Panc1 (cell line): Measurements from ENCODE around the gene TEX51. TPM values are rescaled to one million over a fixed set of nuclear protein-coding genes. Genes with fewer than 3 reads are reported as not detected.

Experiments
- ATAC-seq: fragments of 200-7000 bp; cut with Tn5 transposase; 2 replicates; pipeline ENCODE4 v1.9.1; 2020; ENCODE audit warnings: mild to moderate bottlenecking, moderate library complexity
- BruUV-seq: library from RNA; stranded (reverse); fragments of 400-500 nt; replicated peaks from 2 replicates; lab custom pipeline; 2021; lab: Mats Ljungman, UMichigan
- CTCF ChIA-PET: fragments of 300-600 bp; sonication (Branson Sonifier 250); formaldehyde crosslinking; loops from one replicate; lab custom pipeline; 2022; ENCODE audit warnings: antibody characterized with exemption; lab: Charles Lee
- POLR2A ChIA-PET: fragments of 300-600 bp; sonication (Branson Sonifier 250); formaldehyde crosslinking; loops from one replicate; lab custom pipeline; 2022; ENCODE audit warnings: antibody characterized with exemption; lab: Charles Lee
- DNase-seq: peaks from one replicate; pipeline ENCODE4 v3.0.0-alpha.2; 2010; ENCODE audit warnings: low read depth, low spot score
- H3K27ac ChIP-seq: 2 replicates; pipeline ENCODE4 v1.5.1; 2011; ENCODE audit warnings: mild to moderate bottlenecking, low read length, inconsistent platforms
- H3K27me3 ChIP-seq: fragments of 200-500 bp; sonication (Bioruptor generic); 2 replicates; pipeline ENCODE4 v1.6.0; 2014; ENCODE audit warnings: low read length, inconsistent platforms; ENCODE audit not compliant: control insufficient read depth, insufficient read depth
- H3K36me3 ChIP-seq: fragments of 200-500 bp; sonication (Bioruptor generic); 2 replicates; pipeline ENCODE4 v1.5.1; 2014; ENCODE audit warnings: inconsistent platforms, mild to moderate bottlenecking, low read length, moderate library complexity; ENCODE audit not compliant: control insufficient read depth, insufficient read depth
- H3K4me1 ChIP-seq: 2 replicates; pipeline ENCODE4 v1.5.1; 2011; ENCODE audit warnings: inconsistent platforms, mild to moderate bottlenecking, low read length, moderate library complexity; ENCODE audit not compliant: control insufficient read depth, insufficient read depth
- H3K4me3 ChIP-seq, 2 experiments: 2 replicates each; pipeline ENCODE4 v1.5.1; 2011 to 2012; ENCODE audit warnings: low read depth in 2 of 2, low read length in 2 of 2, mild to moderate bottlenecking in 2 of 2, inconsistent platforms in 1 of 2, moderate library complexity in 1 of 2
- H3K9me3 ChIP-seq: fragments of 200-500 bp; sonication (Bioruptor generic); 2 replicates; pipeline ENCODE4 v1.5.1; 2014; ENCODE audit warnings: low read depth, mild to moderate bottlenecking, inconsistent platforms, low read length, moderate library complexity; ENCODE audit not compliant: control insufficient read depth, insufficient read depth
- POLR2AphosphoS5 ChIP-seq: IDR thresholded peaks from 2 replicates; pipeline ENCODE4 v1.6.1; 2012; ENCODE audit warnings: mild to moderate bottlenecking, low read depth, low read length, moderate library complexity
- SIN3A ChIP-seq: IDR thresholded peaks from 2 replicates; pipeline ENCODE4 v1.6.1; 2012; ENCODE audit warnings: low read depth, mild to moderate bottlenecking, low read length, moderate library complexity, borderline replicate concordance; ENCODE audit not compliant: insufficient read depth
- TCF7L2 ChIP-seq: IDR thresholded peaks from 2 replicates; pipeline ENCODE4 v1.6.1; 2011; ENCODE audit warnings: mild to moderate bottlenecking, low read depth, low read length, inconsistent platforms
- in situ Hi-C: cut with HindIII; loops from 2 replicates; pipeline ENCODE4 v1.10.0; 2016; ENCODE audit warnings: low sequenced_read_pairs, low pct_unique_long_range_greater_than_20kb
- intact Hi-C: fragments of 100-400 bp; cut with micrococcal nuclease; formaldehyde crosslinking; loops from one replicate; pipeline ENCODE4 v1.10.0; 2022; ENCODE audit not compliant: unreplicated experiment
- total RNA-seq: library from RNA; stranded (reverse); gene quantifications from one replicate; pipeline ENCODE4 v1.2.1, GENCODE V29; 2021; ENCODE audit not compliant: unreplicated experiment
- TF ChIP-seq, protein P1 (sequence below), 2 experiments: IDR thresholded peaks; 2 replicates each; pipeline ENCODE4 v1.6.1; 2011 to 2012; ENCODE audit warnings: low read depth in 2 of 2, control low read depth in 1 of 2, low read length in 1 of 2, mild to moderate bottlenecking in 1 of 2, moderate library complexity in 1 of 2; ENCODE audit not compliant: insufficient read depth in 1 of 2
- TF ChIP-seq, protein P2 (sequence below): fragments of 450-650 bp; IDR thresholded peaks from 2 replicates; pipeline ENCODE4 v1.5.1; 2017; ENCODE audit warnings: mild to moderate bottlenecking

TEX51 gene
- total RNA-seq, 1 experiment from 2014 or later: not detected

DNA sequence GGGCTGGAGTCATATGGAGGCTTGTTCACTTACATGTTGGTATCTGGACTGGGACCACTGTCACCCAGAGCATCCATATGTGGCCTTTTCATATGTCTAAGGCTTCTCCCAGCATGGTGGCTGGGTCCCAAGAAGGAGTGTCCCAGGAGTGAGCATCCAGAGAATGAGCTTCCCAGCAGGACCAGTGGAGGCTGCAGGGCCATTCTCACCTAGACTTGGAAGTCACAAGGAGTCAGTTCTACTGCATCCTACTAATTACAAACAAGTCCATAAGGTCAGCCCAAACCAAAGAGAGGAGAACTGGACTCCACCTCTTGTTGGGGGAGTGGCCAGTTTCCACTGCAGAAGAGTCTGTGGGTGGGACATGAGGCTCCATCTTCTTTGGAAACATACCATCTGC lies 5.1 kb upstream of the TEX51 start:
- ATAC-seq: no peak
- intact Hi-C loops: no loop called here
- Histone ChIP-seq H3K27ac (no peak overlapping the region), H3K4me1 (no peaks in the 10 kb centered on the region), H3K36me3 (no peaks in the 10 kb centered on the region), H3K4me3 (no peak overlapping the region), H3K27me3 (no peaks in the 10 kb centered on the region; the same call in 1 of the 2 replicates), H3K9me3 (no peaks in the 10 kb centered on the region)
- in situ Hi-C loops: no loop called here
- BruUV-seq: no TSS peak
- POLR2A ChIA-PET: no interaction called here
- TF ChIP-seq, protein P1, sequence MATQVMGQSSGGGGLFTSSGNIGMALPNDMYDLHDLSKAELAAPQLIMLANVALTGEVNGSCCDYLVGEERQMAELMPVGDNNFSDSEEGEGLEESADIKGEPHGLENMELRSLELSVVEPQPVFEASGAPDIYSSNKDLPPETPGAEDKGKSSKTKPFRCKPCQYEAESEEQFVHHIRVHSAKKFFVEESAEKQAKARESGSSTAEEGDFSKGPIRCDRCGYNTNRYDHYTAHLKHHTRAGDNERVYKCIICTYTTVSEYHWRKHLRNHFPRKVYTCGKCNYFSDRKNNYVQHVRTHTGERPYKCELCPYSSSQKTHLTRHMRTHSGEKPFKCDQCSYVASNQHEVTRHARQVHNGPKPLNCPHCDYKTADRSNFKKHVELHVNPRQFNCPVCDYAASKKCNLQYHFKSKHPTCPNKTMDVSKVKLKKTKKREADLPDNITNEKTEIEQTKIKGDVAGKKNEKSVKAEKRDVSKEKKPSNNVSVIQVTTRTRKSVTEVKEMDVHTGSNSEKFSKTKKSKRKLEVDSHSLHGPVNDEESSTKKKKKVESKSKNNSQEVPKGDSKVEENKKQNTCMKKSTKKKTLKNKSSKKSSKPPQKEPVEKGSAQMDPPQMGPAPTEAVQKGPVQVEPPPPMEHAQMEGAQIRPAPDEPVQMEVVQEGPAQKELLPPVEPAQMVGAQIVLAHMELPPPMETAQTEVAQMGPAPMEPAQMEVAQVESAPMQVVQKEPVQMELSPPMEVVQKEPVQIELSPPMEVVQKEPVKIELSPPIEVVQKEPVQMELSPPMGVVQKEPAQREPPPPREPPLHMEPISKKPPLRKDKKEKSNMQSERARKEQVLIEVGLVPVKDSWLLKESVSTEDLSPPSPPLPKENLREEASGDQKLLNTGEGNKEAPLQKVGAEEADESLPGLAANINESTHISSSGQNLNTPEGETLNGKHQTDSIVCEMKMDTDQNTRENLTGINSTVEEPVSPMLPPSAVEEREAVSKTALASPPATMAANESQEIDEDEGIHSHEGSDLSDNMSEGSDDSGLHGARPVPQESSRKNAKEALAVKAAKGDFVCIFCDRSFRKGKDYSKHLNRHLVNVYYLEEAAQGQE (IDR thresholded peaks at IDR 0.05; ENCODE audit: insufficient read depth in 1 of 2, low read depth in 2 of 2, low read length in 1 of 2): no peak
- no peak for TF ChIP-seq TCF7L2
- TF ChIP-seq, protein P2, sequence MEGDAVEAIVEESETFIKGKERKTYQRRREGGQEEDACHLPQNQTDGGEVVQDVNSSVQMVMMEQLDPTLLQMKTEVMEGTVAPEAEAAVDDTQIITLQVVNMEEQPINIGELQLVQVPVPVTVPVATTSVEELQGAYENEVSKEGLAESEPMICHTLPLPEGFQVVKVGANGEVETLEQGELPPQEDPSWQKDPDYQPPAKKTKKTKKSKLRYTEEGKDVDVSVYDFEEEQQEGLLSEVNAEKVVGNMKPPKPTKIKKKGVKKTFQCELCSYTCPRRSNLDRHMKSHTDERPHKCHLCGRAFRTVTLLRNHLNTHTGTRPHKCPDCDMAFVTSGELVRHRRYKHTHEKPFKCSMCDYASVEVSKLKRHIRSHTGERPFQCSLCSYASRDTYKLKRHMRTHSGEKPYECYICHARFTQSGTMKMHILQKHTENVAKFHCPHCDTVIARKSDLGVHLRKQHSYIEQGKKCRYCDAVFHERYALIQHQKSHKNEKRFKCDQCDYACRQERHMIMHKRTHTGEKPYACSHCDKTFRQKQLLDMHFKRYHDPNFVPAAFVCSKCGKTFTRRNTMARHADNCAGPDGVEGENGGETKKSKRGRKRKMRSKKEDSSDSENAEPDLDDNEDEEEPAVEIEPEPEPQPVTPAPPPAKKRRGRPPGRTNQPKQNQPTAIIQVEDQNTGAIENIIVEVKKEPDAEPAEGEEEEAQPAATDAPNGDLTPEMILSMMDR: no peak
- TF ChIP-seq POLR2AphosphoS5: no peak
- no peak for TF ChIP-seq SIN3A
- no peak for DNase-seq
- CTCF ChIA-PET: no interaction called here

DNA sequence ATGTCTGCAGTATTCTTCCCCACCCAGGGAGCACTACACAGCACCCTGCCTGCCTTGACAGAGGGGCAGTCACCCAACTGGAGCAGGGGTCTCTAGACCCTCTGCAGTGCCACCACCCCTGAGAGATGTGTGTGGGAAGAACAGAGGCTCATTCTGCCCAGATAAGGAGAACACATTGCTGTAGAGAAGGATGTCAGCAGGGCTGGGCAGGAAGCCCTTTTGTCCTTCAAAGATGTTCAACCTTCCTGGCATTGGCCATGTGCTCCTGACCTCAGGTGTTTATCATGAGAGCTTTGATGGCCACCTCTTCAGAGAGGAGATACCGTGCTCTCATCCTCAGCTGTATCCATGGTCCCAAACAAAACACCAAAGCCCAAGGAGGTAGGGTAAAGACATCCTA lies 4.6 kb upstream of the TEX51 start:
- TF ChIP-seq TCF7L2 (no peak), POLR2AphosphoS5 (no peak), SIN3A (no peak)
- TF ChIP-seq, protein P2: no peak
- TF ChIP-seq, protein P1 (IDR thresholded peaks at IDR 0.05; ENCODE audit: insufficient read depth in 1 of 2, low read depth in 2 of 2, low read length in 1 of 2): no peak
- Histone ChIP-seq H3K27ac (no peak overlapping the region), H3K27me3 (no peaks in the 10 kb centered on the region; the same call in 1 of the 2 replicates), H3K4me1 (no peaks in the 10 kb centered on the region), H3K4me3 (no peak overlapping the region), H3K9me3 (no peaks in the 10 kb centered on the region), H3K36me3 (no peaks in the 10 kb centered on the region)
- in situ Hi-C loops (no loop called here), intact Hi-C loops (no loop called here)
- POLR2A ChIA-PET: no interaction called here
- DNase-seq: no peak
- no peak for ATAC-seq
- BruUV-seq: no TSS peak
- CTCF ChIA-PET: no interaction called here
